Measurements from ENCODE around the gene MLKL. TPM values are rescaled to one million over a fixed set of nuclear protein-coding genes. Genes with fewer than 3 reads are reported as not detected.

The MLKL gene
- total RNA-seq, 1 experiment from 2014 or later, result 9.7 TPM

DNA sequence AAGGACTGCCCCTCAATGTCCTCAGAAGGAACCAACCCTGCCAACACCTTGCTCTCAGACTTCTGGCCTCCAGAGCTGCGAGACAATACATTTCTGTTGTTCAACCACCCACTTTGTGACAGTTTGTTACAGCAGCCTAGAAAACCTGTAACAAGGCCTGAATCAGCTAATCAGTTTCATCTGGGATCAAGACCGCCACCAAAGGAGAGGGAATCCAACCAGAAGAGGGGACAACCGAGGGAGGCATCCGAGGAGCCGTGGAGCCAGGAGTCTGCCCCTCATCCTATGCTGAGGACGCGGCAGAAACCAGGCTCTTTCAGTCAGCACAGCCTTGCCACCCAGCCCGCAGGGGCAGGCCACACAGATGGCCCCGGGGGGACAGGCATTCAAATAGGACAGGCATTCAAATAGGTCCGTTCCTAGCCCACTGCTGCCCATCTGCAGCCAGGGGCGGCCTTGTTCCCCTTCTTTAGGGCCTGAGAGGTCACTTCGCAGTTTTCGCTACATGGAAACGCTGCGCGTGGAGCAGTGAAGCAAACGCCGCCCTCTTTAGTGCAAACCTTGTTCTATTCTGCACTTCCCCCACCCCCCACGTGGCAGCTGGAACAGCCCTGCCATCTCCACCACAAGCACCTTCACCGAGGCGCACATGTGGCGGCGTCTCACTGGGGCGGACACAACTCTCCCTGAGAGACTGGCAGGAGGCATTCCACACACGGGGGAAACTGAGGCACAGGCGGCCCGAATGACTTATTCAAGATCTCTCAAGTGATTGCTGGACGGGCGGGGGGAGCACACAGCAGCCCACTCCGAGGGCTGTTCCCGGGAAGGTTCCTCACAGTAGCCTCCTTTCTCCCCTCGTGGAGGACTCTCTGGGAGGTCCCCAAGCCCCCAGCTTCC lies 47.3 kb upstream of the MLKL start:
- H3K4me1 Mint-ChIP-seq (ENCODE audit: low read depth, unreplicated experiment), result no peaks in the 10 kb centered on the region
- peaks cover 14% of the 10 kb centered on the region for H3K4me1 ChIP-seq
- no peaks in the 10 kb centered on the region for H3K9me3 Mint-ChIP-seq (ENCODE audit: unreplicated experiment)
- intact Hi-C loops (cut with micrococcal nuclease; ENCODE audit: unreplicated experiment), result no loop called here
- BruUV-seq (replicated peaks), result no TSS peak
- H3K27me3 ChIP-seq (replicated peaks; ENCODE audit: control insufficient read depth, insufficient read depth, low read length), result no peaks in the 10 kb centered on the region
- H3K36me3 Mint-ChIP-seq (ENCODE audit: insufficient read depth, unreplicated experiment), result peaks cover 7% of the 10 kb centered on the region
- TF ChIP-seq, protein P1, sequence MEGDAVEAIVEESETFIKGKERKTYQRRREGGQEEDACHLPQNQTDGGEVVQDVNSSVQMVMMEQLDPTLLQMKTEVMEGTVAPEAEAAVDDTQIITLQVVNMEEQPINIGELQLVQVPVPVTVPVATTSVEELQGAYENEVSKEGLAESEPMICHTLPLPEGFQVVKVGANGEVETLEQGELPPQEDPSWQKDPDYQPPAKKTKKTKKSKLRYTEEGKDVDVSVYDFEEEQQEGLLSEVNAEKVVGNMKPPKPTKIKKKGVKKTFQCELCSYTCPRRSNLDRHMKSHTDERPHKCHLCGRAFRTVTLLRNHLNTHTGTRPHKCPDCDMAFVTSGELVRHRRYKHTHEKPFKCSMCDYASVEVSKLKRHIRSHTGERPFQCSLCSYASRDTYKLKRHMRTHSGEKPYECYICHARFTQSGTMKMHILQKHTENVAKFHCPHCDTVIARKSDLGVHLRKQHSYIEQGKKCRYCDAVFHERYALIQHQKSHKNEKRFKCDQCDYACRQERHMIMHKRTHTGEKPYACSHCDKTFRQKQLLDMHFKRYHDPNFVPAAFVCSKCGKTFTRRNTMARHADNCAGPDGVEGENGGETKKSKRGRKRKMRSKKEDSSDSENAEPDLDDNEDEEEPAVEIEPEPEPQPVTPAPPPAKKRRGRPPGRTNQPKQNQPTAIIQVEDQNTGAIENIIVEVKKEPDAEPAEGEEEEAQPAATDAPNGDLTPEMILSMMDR (IDR thresholded peaks at IDR 0.05; ENCODE audit: insufficient read depth in 1 of 2, low read depth in 1 of 2, low read length in 1 of 2, severe bottlenecking in 1 of 2, unreplicated experiment in 1 of 2), result no peak
- H3K9me3 ChIP-seq, result no peaks in the 10 kb centered on the region
- H3K4me3 ChIP-seq (ENCODE audit: low read depth, low read length), result no peak overlapping the region
- no peaks in the 10 kb centered on the region for H3K36me3 ChIP-seq (ENCODE audit: control insufficient read depth, insufficient read depth, low read length)
- H3K4me3 Mint-ChIP-seq (ENCODE audit: unreplicated experiment), result no peak overlapping the region
- no peak overlapping the region for H3K27ac Mint-ChIP-seq (ENCODE audit: unreplicated experiment)
- no peaks in the 10 kb centered on the region for H3K27me3 Mint-ChIP-seq (ENCODE audit: insufficient read depth, unreplicated experiment)
- CTCF ChIA-PET, result no interaction called here
- DNase-seq, result no peak
- POLR2A ChIA-PET, result no interaction called here

DNA sequence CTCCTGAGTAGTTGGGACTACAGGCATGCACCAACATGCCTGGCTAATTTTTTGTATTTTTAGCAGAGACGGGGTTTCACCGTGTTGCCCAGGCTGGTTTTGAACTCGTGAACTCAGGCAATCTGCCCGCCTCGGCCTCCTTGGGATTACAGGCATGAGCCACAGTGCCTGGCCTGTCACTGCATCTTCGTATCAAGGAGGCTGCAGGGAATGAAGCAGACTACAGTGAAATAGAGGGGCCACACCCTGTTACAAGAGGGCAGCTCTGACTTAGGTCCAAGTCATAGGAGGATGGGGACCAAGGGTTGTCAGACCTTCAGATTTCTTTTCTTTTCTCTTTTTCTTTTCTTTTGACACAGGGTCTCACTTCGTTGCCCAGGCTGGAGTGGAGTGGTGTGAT lies 45.3 kb upstream of the MLKL start:
- BruUV-seq (replicated peaks), result no TSS peak
- POLR2A ChIA-PET, result no interaction called here

DNA sequence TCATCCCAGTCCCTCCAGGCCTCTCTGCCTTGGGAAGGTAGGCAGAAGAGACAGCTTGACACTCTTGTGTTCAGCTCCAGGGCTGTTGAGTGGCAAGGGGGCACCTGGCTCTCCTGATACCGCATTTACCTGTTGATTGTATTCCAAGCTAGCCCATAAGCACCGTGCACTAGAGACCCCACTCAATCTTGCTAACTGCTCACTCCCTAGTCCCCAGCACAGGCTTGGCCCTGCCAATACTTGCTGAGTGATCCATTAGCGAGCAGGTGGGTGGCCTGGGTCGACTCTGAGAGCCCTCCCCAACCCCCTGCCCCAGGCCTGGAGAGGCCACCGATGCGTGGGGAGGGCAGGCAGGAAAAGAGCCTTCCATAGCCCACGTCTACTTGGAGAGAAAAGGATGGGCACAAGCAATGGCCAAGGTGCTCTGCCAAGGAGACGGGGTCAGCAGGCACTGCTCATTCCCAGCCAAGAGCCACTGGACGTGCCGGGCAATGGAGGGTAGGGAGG lies 44.5 kb upstream of the MLKL start:
- H3K4me1 ChIP-seq, result peaks cover 15% of the 10 kb centered on the region
- TF ChIP-seq, protein P1 (IDR thresholded peaks at IDR 0.05; ENCODE audit: insufficient read depth in 1 of 2, low read depth in 1 of 2, low read length in 1 of 2, severe bottlenecking in 1 of 2, unreplicated experiment in 1 of 2), result no peak
- Mint-ChIP-seq H3K27me3 (ENCODE audit: insufficient read depth, unreplicated experiment) (no peaks in the 10 kb centered on the region), H3K4me3 (ENCODE audit: unreplicated experiment) (no peak overlapping the region), H3K27ac (ENCODE audit: unreplicated experiment) (no peak overlapping the region), H3K36me3 (ENCODE audit: insufficient read depth, unreplicated experiment) (peaks cover 7% of the 10 kb centered on the region), H3K9me3 (ENCODE audit: unreplicated experiment) (no peaks in the 10 kb centered on the region), H3K4me1 (ENCODE audit: low read depth, unreplicated experiment) (no peaks in the 10 kb centered on the region)
- H3K9me3 ChIP-seq, result no peaks in the 10 kb centered on the region
- H3K4me3 ChIP-seq (ENCODE audit: low read depth, low read length), result no peak overlapping the region
- POLR2A ChIA-PET, result no interaction called here
- intact Hi-C loops (cut with micrococcal nuclease; ENCODE audit: unreplicated experiment), result no loop called here
- H3K36me3 ChIP-seq (ENCODE audit: control insufficient read depth, insufficient read depth, low read length), result no peaks in the 10 kb centered on the region
- BruUV-seq (replicated peaks), result no TSS peak
- CTCF ChIA-PET, result no interaction called here
- DNase-seq, result no peak
- no peaks in the 10 kb centered on the region for H3K27me3 ChIP-seq (replicated peaks; ENCODE audit: control insufficient read depth, insufficient read depth, low read length)

More for the DNA sequence above, 45.3 kb upstream of the MLKL start:
- Mint-ChIP-seq H3K36me3 (ENCODE audit: insufficient read depth, unreplicated experiment) (peaks cover 7% of the 10 kb centered on the region), H3K27me3 (ENCODE audit: insufficient read depth, unreplicated experiment) (no peaks in the 10 kb centered on the region), H3K27ac (ENCODE audit: unreplicated experiment) (no peak overlapping the region), H3K4me3 (ENCODE audit: unreplicated experiment) (no peak overlapping the region), H3K4me1 (ENCODE audit: low read depth, unreplicated experiment) (no peaks in the 10 kb centered on the region), H3K9me3 (ENCODE audit: unreplicated experiment) (no peaks in the 10 kb centered on the region)
- Histone ChIP-seq H3K36me3 (ENCODE audit: control insufficient read depth, insufficient read depth, low read length) (no peaks in the 10 kb centered on the region), H3K27me3 (replicated peaks; ENCODE audit: control insufficient read depth, insufficient read depth, low read length) (no peaks in the 10 kb centered on the region), H3K4me3 (ENCODE audit: low read depth, low read length) (no peak overlapping the region), H3K9me3 (no peaks in the 10 kb centered on the region), H3K4me1 (peaks cover 15% of the 10 kb centered on the region)
- intact Hi-C loops (cut with micrococcal nuclease; ENCODE audit: unreplicated experiment), result no loop called here
- TF ChIP-seq, protein P1 (IDR thresholded peaks at IDR 0.05; ENCODE audit: insufficient read depth in 1 of 2, low read depth in 1 of 2, low read length in 1 of 2, severe bottlenecking in 1 of 2, unreplicated experiment in 1 of 2), result no peak
- CTCF ChIA-PET, result no interaction called here
- no peak for DNase-seq

Measured in Caco-2 (cell line).